Measurements from ENCODE around the gene AHCY.
"Not testable (repeated sequence)": the region's sequence is repeated elsewhere in the genome, so short reads cannot be mapped to it uniquely, and the experiment has no call there.

AHCY gene

DNA sequence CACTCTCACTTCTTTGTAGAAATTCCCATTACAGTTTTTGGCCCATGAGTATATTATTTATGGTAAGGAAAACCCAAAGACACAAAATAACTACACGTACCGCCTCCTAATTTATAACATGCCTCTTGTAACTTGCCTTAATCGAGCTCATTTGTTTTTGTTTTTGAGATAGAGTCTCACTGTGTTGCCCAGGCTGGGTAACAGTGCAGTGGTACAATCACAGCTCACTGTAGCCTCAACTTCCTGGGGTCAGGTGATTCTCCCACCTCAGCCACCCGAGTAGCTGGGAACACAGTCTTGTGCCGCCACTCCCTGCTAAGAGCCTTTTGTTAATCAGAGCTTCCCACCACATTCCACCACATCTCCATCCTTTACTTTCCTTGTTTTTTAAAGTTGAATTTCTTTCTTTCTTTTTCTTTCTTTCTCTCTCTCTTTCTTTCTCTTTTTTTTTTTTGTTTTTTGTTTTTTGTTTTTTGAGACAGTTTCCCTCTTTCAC lies 46.5 kb downstream of the AHCY start:
- DNase-seq (ENCODE audit: low read depth in 2 of 2): no peak

DNA sequence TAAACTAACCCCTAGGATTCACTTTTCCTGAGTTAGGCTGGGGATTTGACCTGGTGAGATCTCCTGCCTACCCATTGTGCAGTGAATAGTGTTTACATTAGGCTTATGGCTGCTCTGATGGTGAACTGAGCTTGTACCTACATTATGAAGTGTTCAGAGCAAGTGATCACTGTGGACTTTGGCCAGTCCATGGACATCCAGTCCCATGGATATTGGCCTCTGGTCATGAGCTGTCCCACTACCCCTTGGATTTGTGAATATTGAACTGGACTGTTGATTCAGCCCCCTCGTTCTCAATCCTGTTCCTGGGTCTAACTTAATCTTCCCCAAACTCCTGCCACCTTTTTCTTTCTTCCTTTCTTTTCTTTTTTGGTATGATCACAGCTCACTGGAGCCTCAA lies 48.2 kb downstream of the AHCY start:
- no peak for DNase-seq (ENCODE audit: low read depth in 2 of 2)

DNA sequence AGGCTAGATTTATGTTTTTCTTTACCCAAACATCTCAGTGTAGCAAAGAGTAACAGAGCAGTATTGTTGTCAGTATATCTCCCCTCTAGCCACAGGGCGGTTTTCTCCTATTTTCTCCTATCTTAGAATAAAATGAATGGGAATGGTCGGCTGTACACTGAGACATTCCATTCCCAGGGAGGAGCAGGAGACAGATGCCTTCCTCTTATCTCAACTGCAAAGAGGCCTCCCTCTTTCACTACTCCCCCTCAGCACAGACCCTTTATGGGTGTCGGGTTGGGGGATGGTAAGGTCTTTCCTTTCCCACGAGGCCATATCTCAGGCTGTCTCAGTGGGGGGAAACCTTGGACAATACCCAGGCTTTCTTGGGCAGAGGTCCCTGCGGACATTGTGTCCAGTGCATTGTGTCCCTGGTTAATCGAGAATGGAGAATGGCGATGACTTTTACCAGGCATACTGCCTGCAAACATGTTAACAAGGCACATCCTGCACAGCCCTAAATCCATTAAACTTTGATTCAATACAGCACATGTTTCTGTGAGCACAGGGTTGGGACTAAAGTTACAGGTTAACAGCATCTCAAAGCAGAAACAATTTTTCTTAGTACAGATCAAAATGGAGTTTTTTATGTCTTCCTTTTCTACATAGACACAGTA lies 50.6 kb downstream of the AHCY start:
- not testable (repeated sequence) for DNase-seq (ENCODE audit: low read depth in 2 of 2)

DNA sequence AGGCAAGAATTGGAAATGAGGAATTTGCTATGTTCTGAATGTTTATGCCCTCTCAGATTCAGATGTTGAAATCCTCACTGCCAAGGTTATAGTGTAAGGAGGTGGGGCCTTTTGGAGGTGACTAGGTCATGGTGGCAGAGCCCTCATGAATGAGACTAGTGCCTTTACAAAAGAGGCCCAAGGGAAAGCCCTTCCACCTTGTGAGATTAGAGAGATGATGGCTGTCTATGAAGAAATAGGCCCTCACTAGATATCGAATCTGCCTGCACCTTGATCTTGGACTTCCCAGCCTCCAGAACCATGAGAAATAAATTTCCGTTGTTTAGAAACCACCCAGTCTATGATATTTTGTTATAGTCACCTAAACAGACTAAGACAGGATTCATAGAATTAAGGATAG lies 51.5 kb downstream of the AHCY start:
- no peak for DNase-seq (ENCODE audit: low read depth in 2 of 2)

DNA sequence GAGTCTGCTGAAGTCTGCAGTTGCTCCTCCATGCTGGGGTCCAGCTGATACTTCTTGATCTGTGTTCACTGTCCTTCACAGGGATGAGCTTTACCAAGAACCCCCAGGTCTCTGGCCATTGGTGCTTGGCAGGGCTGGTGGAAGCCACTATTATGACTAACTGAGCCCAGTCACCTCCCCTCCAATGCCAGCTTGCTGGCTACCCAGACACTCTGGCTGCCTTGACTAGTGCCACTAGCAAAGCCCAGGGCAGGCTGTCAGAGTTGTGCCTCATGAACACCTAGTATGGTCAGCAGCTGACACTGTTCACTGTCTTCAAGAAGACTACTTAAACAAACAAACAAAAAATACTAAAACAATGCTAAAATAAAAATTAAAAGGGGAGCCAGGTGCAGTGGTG lies 53.1 kb downstream of the AHCY start:
- DNase-seq (ENCODE audit: low read depth in 2 of 2): no peak

DNA sequence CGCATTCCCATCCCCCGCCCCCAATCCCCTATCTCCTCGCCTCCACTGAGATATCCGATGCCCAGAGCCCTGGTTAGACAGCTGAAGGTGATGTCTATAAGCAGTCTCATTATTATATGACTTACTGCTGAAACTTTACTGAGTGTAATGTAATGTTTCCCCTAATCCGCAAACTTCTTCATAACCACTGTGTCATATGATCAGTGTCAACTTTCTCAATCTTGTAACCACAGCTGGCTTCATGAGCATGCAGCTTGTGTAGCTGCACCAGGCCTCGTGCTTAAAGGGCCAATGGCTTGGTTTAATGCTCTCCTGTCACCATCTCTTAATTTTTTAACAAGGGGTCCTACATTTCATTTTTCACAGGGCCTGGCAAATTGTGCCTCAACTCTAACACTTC lies 53.9 kb downstream of the AHCY start:
- no peak for DNase-seq (ENCODE audit: low read depth in 2 of 2)

DNA sequence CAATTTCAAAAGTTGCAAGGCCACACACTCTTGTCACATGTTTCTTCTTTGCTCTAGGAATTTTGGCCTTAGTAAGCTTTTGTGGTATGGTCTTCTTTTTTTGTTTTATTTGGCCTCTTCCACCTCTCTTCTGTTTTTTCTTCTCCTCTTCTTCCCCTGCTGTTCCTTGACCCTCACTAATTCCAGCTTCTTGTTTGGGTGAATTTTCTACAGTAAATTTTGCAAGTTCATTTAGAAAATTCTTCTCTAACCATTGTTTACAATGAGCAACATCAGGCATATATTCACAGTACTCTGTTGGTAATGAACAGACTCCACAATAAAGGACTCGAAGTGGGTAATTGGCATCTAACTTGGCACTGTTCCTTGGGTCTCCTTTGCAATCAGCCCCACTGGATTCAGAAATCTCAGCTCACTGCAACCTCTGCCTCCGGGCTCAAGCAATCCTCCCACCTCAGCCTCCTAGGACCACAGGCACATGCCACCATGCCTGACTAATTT lies 57.0 kb downstream of the AHCY start:
- no peak for DNase-seq (ENCODE audit: low read depth in 2 of 2)

DNA sequence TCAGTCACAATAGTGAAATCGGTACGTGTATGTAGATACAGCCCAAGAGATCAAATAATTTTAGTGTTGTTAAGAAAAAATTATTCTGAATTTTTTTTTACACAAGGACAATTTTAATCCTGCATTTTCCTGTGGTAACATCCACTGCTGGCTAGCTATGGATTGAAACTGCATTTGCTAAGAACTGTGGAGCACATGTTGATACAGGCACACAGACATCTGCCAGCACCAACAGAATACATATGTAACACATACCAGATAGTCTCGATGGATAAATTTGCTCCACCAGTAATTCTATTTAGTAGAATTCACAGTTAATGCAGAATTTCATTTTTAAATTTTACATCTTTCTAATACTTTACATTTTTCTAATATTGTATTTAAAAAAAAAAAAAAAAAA lies 59.8 kb downstream of the AHCY start:
- no peak for DNase-seq (ENCODE audit: low read depth in 2 of 2)

DNA sequence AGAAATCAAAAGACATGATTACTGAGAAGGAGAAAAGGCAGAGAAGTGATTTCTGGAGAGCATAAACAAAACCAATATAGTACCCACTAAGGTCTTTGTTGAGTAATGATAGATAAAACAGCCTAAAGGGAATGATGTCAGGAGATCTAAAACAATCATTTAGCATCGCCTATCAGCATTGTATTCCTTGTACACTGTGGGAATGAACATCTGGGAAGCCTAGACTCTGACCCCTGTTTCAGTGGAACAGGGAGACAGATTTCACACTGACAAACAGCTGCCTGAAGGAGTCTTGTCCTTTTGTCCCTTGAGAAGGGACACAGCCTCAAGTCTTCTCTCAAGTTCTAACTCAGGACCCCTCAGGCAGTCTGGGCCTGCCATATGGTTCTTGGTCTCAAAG lies 60.3 kb downstream of the AHCY start:
- DNase-seq (ENCODE audit: low read depth in 2 of 2): no peak

DNA sequence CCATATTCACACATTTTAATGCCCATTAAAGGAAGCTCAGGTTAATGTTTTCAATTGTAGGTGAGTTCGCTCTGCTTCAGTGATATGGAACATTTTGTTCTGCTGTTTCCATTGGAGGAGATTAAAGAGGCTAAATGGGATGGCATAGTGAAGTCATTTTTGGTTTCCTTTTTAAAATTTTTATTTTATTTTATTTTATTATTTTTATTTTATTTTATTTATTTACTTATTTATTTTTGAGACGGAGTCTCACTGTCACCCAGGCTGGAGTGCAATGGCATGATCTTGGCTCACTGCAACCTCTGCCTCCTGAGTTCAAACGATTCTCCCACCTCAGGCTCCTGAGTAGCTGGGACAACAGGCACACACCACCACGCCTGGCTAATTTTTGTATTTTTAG lies 61.1 kb downstream of the AHCY start:
- not testable (repeated sequence) for DNase-seq (ENCODE audit: low read depth in 2 of 2)

DNA sequence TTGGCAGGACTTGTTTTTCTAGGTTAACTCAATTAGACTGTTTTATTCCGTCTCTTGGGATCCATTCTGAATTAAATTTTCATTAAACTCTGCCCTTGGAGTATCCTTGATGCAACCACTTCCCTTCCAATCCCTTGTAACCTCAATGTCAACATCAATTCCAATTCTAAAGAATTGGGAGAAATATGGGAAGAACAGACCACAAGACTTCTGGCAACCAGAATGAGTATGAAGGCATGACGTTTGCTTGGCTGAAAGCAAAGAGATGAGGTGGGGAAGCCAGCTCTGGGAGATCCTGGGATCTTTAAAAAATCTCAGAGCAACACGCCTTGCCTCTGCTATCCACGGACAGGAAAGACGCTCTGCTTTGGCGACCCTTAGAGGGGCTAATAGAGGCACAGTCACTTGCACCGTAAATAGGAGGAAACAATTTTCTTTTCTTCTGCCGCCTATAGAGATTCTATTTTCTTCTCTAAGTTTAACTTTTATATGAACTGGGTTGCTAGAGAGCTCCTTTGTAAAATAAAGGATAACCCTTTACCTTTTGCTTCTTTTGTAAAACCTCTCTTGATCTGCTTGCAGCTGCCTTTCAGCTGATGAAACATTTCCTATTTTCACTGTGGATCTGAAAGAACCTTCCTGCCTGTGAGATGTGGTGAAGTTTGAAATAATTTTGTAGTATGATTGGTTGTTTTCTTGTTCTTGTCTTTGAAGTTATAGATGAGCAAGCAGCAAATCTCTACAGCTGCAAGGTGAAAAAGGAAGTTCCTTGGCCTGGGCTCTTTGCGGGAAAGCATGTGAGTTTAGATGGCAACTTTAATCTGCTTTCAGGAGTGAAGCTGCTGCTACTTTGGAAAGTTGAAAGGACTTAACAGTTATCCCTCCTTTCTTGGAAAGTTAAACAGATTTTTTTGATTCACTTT lies 62.2 kb downstream of the AHCY start, which contains the start of gene ASIP:
Gene ASIP (plus strand): TSS at position 731 of the 923 bp plus-strand sequence. CDS start 18,952 bp downstream, outside the sequence.
- DNase-seq (ENCODE audit: low read depth in 2 of 2): no peak

DNA sequence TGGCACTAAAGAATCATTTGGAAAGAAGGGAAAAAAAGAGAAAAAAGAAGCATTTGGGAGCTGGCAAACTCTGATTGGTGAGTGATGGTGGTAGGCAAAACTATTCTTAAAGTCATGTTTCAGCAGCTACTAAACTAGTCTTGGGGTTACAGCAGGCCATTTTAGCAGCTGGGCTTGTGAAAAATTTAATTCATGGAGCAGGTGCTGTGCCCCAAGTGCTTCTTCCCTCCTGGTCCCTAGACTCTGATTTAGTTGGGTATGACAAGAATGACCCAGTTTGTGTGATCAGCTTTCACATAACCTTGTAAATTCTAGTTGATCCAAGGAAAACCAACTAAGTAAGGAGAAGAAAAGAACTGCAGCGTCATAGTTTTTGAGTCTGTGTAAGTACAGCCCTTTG lies 63.0 kb downstream of the AHCY start:
- DNase-seq (ENCODE audit: low read depth in 2 of 2): no peak

DNA sequence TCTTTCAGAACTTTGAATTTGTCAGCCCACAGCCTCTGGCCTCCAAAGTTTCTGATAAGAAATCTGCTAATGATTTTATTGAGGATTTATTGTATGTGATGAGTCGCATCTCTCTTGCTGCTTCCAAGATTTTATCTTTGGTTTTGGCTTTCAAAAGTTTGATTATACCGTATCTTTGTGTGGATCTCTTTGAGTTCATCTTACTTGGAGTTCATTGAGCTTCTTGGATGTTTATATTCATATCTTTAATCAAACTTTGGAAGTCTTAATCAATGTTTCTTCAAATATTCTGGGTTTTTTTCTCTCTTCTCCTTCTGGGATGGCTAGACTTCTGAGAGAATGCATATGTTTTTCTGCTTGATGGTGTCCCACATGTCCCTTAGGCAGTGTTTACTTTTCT lies 65.2 kb downstream of the AHCY start:
- DNase-seq (ENCODE audit: low read depth in 2 of 2): no peak

DNA sequence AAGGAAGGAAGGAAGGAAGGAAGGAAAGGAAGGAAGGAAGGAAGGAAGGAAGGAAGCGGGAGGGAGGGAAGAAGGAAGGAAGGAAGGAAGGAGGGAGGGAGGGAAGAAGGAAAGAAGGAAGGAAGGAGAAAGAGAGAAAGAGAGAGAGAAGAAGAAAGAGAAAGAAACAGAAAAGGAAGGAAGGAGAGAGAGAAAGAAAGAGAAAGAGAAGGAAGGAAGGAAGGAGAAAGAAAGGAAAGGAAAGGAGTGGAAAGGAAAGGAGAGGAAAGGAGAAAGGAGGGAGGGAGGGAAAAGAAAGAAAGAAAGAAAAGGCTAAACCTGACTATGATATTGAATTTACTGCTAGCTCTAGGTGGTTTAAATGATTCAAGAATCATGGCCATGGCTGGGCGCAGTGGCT lies 67.3 kb downstream of the AHCY start:
- no peak for DNase-seq (ENCODE audit: low read depth in 2 of 2)

DNA sequence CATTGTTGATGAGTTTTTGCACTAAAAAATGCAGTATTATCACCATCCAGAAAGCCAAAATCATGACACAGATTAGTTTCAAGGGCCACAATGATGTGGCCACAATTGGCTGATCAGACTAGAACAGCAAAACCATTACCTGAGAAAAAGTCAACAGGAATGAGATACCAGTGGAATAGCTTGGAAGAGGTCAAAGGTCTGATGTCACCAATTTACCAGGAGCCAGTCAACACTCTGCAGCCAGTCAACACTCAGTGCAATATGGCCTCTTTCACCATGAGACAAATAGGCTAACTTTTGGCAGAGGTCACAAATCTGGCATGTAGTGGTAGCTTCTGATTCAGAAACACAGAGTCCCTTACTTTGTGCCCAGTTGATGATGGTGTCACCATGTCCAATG lies 69.5 kb downstream of the AHCY start:
- no peak for DNase-seq (ENCODE audit: low read depth in 2 of 2)

DNA sequence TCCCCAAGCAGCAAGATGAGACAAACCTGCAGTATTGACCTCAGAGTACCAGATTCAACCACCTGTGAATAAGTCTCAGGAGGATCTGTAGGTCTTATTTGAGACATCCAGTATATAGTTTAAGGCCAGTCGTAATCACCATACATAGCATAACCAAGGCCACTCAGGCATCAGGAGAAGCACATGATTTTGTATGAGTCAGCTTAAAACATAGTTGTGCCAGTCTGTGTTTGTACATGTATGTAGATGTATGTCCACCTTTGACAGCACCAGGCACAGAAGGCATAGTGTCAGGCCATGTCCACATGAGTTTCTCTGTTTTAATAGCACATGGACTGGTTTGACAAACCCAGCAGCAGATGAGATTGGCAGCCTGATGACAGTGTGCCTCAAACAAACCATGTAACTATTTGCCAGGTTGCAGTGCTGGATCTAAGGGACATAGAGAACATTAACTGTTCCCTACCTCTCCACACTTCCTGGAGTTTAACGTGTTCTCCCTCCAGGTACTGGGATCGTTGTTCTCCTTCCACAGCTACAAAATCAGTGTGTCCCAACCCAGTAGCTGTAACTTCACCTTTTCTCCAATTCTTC lies 70.6 kb downstream of the AHCY start:
- DNase-seq (ENCODE audit: low read depth in 2 of 2): no peak

DNA sequence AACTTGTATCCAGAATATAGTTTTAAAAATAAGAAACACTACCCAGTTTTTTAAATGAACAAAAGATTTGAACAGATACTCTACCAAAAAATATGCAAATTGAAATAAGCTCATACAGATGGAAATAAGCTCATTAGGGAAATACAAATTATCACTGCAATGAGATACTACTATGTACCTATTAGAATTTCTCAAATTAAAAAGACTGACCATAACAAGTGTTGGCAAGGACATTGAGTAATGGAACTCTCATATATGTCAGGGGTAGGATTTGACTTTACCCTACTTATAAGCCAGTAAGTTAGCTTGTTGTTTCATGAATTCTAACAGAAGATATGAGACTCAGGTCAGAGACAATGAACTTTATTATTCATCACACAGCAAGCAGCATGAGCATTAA lies 71.5 kb downstream of the AHCY start:
- no peak for DNase-seq (ENCODE audit: low read depth in 2 of 2)
